HG03460 (cell line): ENCODE data around the gene CNTNAP5.

Experiments
- ATAC-seq: cut with Tn5 transposase; IDR thresholded peaks from one replicate; pipeline ENCODE4 v1.9.1; 2021; ENCODE audit not compliant: unreplicated experiment

The CNTNAP5 gene

DNA sequence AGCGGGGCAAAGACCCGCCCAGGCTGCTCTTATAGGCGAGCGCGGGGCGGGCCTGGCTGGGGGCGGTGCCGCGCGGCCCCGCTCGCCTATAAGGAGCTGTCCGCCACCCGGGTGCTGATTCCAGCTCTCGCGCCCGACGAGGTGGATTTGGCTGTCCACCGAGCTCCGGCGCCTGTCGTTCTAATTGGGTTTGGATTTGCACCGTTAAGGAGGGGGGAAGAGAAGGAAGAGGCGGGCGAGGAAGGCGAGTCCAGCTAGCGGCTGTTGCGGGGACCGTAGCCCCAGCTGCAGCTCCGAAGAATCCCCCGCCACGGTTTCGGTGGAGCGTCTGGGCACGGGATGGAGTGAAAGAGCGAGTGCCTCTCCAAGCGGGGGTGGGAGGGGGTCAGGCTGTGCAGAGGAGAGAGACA, at the start of gene CNTNAP5:
CNTNAP5 (plus strand) TSS at position 117 of the 410 bp plus-strand sequence. CDS start 364 bp downstream, outside the sequence.
- no peak for ATAC-seq

DNA sequence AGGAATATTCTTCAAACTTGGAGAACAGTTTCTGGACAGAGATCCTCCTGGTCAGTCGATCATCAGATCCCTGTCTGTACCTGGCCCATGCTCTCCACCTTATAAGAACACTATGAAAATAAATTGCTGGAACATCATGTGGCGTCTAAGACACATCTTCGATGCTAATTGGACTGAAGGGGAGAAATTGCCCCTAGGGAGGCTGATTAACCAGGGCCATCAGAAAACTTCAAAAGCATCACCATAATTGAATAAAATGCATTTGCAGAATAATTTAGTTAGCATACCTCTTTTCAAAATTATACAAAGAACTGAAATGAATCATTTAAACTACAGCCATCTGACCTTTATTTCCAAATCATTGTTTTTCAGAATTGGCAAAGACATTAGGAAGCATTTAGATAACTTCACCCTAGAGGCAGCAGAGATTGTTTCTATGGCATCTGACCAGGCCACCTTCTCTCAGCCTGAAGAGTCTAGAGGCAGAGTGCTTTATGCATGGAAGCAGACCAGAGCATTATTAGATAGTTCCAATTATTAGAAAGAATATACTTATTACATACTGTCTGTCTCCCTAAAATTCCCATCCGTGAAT, 48.9 kb upstream of the CNTNAP5 start:
- ATAC-seq: no peak

DNA sequence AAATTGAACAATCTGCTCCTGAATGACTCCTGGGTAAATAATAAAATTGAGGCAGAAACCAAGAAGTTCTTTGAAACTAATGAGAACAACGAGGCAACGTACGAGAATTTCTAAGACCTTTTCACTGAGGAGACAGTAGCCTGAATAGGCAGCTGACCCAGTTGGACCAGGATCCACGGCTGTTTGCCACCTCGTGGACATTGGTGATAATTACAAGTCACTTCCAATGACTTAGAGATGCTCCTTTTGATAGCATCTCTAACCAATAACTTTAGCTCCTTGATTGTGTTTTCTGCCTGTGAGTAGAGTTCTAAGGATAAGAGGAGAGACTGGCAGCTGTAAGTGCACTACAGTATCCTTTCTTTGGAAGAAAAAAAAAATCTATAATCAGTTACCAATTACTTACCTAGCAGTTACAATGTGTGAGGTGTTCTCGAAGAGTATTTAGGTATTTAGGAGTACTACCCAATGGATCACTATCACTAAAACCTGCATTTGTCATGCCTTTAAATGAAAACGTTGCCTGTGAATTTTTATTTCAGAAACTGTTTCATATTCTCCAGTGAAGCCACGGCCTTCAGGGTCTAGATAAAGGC, 31.3 kb upstream of the CNTNAP5 start:
- peak; percentile 73 for ATAC-seq

DNA sequence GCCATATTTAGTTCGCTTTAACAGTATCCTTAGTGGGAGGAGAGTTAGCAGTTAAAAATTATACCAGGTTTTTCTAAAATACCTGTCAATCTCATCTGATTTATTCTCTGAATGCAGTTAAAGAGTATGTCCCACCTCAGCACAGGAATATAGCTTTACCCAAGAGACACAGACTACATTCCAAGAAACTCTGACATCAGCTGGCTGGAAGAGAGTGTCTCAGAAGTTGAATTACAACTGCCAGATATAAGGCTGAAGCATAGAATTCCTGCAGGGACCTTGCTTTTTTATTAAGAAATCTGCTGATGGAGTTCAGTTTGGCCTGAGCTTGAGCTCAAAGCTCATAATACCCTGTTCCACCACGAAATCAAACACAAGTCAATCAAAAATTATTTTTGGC, 25.4 kb upstream of the CNTNAP5 start:
- ATAC-seq: no peak

DNA sequence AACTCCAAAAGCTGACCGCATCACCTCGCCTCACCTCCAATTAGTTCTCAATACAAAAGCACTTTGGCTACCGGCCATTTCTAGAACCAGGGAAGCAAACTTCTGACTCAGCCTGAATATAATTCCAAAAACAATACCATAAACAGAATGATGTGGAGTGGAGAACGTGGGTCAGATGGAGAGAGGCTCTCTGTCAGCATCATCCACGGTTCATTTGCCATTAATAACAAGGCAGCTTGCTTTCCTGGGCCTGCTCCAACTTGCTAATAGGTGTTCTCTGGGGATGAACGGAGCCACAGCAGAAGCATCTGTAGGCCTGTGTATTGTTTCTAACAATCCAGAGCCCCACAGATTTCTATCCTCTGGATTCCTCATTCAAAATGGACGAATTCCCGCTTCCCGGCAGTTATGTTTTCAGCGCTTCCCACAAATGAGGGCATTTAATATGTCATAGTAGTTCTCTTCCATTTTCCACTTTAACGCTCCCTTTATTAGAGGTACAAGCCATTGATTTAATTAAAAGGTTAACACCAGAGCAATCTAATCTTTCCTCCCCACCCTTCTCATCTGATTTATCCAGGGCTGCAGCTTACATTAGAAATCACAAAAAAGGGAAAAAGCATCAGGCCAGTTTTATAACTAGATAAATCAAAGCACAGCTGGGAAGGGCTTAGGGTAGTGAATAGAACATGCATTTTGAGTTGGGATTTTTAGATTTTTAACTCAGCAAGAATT, 23.2 kb upstream of the CNTNAP5 start:
- ATAC-seq: no peak

DNA sequence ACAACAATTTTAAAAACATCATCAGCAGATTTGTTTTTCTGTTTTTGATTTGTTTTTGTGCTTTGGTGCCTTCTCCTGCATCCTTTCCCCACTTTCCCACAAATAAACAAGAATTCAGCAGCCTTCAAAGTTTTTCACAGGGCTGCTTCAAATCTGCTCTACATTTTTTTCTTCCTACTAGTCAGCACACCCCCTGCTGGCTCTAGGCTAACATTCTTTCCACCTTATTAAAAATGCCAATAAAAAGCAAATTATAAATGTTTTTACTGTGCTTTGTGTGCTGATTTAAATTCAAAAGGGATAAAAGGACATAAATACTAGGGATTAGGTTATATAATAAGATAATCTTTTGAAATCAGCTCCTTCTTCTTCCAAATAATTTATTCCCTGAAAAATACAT, 6.2 kb upstream of the CNTNAP5 start:
- ATAC-seq: no peak

DNA sequence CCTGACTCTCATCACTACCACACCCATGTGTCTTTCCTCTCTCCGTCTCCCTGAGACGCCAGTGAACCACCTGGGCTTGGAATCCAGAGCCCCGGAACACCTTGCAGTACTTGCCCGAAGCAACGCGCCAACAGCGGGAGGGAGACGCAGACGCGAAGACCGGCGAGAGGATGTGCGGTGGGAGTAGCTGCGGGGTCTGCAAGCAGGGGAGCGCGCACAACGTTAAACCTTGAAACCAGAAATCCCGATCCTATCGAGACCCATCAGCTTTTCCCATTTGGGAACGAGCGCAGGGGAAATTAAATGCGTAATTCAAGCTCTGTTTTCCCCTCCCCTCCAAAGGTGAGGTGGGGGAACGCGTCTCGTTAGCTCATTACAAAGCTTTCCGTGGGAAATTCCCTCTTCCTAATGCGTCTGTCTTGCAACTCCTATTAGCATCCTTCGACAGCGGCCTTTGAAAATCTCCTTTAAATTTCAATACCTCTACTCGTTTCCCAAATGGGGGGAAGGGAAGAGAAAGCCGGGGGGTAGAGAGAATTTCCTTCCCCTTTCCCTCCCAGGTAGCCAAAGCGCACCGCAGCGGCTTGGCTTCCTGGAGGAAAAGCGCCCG, 421 bp upstream of the CNTNAP5 start:
- ATAC-seq: no peak

DNA sequence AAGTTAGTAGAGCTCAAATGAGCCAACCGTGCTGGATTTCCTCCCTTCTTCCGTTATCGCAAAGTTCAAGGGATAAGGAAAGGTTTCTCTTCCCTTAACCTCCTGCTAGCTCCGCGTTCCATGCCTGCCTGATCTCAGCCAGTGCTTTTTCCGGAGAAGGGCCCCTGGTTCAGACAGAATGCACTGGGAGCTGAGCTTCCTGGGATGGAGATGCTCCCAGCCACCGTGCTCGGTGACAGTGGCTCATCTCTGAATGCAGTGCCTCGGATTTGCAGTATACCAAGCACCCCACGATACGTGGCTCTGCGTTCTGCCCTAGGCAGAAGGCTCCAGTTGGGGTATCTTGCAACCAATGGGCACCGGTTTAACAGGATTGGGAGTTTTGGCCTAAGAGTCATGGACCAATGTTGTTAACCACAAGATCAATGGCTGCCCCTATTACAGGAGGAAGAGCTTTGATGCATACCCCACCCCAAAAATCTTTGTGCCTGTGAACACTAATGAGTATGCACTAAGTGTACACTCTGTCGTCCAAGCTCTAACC, 876 bp downstream of the CNTNAP5 start:
- no peak for ATAC-seq

DNA sequence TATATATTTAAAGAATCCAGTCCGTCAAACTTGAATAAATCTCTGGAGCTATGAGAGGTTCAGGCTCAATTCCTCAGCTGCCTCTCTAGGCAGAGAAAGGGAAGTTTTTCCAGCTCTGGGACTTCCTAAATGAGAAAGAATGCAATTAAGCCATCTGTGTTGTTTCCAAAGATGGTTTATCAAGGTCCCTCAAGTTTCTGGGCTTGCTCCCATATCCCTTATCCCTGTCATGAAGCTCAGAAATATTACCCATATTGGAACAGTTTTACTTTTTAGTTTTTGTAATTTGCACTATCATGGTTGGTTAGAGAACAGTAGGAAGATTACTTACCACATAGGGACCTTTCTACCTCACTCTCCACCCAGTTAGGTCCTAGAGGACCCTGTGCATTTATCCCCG, 1.4 kb downstream of the CNTNAP5 start:
- ATAC-seq: no peak

DNA sequence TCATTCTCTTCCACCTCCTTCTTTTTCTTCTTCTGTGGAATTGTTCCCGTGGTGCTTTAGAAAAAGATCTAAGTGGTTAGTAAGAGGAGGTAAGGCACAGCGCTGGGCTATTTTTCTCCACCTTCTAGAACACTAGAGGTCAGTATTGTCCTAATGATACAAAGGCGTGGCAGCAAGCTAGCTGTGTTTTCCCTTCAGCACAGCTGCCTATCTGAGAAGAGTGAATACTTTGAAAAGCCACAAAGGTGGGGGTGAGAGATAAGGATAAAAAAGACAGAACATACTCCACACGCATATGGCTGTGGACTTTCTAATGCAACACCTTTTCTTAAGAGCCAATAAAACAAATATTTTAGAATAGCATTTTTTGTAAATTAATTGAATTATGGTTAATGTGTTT, 2.1 kb downstream of the CNTNAP5 start:
- ATAC-seq: peak; percentile 83

DNA sequence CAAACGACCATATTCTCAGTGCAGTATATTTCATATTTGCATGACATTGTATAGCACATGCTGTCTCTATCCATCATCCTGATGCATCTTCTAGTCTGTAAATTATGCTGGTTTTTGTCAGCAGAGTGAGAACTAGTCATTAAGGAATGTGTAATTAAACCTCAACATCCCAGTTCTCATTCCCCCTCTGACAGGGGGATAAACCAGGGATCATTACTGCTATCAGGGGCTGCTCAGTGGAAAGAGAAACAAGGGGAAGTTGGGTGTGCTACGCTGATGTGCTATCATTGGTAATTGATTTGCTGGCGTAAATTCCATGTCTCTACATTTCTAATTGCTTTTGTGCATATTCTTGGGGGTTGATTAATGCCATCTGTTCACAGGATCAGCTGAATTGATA, 7.7 kb downstream of the CNTNAP5 start:
- no peak for ATAC-seq

DNA sequence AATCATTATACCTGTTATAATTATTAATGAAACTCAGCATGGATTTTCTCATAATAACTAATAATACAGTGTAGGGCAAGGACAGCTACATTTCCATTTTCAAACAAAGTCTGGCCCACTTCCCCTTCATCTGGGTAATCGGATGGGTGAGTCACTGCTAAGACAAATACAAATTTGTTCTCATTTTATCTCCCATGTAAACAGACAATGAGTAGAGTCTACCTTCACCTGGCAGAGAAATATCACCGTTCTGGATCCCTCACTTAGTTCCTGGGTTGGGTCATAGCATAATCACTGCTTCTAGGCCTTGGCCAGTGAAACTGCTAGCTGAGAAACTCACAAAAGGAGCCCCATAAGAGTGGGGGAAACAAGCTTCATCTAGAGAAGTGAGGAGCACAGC, 9.2 kb downstream of the CNTNAP5 start:
- ATAC-seq: no peak

DNA sequence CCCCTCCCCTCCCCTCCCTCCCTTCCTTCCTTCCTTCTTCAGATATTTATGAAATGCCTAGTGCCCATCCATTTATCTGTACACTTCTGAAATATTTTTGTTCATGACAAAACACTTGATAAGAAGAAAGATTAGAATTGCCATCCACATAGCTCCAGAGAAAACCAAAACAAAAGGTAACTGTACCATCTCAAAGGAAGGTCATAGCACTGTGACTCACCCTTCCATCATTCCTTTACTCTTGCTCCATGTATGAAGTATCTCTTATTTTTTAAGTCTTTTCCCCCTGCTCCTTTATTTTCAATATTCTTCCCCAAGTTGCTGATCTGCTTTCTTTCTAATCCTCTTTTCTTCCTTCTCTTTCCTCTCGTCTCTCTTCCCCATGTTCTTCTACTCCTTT, 9.9 kb downstream of the CNTNAP5 start:
- no peak for ATAC-seq

DNA sequence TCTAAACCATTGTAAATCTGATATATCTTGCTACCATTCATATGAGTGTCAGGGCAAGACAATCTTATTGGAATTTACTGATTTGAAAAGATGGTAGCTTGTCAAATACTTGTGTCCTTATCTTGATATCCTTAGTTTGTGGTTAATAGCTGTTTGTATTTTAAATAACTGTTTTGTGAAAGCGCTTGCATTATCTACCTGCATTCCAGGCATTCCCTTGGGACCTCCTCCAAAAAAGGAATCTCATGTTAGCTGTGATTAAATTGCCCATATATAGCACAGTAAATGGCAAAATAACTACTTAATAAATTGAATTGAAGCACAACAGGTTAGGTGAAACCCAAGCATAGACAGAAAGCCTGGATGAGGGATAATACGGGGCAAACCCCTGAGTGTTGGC, 13.9 kb downstream of the CNTNAP5 start:
- no peak for ATAC-seq

DNA sequence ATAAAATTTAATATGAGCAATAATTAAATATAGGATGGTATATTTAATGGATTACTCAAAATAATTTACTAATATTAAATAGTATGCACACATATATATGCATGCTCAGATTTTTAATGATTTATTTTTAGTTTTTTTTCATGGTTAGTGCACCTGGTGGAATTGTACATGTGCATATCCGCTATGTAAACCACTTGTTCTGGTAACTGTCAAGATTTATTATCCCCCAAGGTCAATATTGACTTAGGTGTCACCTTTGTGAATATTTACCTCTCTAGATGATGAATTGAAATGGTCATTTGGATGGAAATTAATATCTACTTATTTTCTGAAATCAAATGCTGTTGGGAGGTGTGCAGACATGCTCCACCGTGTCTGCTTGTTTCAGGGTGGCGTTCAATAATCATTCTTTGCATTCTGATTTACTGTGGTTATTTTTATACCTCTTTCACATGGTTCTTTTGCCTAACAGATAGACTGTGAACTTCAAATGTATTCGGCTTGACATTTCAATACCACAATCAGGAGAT, 14.7 kb downstream of the CNTNAP5 start:
- ATAC-seq: no peak

DNA sequence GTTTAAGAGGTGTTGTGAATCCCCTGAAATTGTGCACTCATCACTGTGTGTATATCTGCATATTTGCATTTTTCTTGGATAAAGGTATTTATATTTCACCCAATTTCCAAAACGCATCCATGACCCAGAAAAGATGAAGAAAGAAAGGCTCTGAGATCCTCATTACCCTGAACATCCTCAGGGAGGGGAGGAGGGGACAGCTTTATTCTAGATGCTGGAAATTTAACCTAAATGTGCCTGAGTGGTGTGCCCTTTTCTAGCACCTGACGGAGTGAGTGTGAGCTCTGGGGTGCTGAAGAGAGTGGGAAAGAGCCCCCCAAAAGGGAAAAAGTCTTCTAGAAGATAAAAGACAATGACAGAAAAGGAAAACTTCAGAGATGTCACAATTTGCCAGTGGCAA, 20.8 kb downstream of the CNTNAP5 start:
- ATAC-seq: no peak

DNA sequence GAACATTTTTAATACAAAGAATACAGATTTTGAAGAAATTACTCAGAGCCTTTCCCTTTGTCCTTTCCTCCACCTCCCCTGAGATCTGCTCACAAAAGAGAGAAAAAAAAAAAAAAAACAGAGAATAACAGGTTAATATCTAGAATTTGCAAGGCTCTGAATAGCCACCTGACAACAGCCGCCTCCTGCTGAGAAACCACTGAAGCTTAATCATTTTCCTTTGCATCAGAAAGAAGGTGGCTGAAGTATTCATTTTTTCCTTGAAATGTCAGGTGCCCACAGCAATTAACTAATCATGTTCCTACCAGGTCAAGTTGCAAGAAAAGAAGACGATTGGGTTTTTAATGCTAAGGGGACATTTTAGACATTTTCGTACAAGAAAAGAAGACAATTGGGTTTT, 21.2 kb downstream of the CNTNAP5 start:
- no peak for ATAC-seq

DNA sequence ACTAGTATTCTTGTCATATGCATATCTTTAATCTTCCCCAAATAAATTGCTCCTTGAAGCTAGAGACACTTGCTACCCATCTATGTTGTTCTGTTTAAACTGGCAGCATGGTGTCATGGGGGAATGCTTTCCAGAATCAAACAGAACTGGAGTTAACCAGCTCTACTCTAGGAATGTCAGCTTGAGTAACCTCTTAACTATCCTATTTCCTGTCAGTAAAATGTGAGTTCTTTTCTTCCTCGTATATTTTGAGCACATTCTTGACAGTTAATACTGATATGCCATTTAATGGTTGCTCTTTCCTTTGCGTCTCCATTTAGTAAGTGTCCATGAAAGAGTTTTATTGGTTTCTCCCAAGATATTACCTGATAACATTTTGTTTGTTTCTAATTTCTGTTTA, 23.0 kb downstream of the CNTNAP5 start:
- no peak for ATAC-seq

DNA sequence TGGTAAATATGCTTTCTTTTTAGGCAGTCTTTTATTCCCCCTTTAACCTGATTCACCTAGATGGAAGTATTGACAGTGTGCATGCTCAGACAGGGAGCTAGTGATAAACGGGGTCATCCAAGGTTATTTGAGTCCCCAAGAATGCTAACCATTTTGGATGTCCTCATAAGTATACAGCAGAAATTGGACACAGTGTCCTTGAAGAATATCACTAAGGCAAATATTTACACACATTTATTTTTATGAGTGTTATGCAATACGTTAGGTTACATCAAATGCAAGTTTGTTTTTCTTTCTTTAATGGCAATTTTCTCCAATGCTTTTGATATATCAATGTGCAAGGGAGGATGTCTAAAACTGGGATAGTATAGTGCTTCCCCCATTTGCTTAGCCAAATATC, 23.6 kb downstream of the CNTNAP5 start:
- ATAC-seq: no peak

DNA sequence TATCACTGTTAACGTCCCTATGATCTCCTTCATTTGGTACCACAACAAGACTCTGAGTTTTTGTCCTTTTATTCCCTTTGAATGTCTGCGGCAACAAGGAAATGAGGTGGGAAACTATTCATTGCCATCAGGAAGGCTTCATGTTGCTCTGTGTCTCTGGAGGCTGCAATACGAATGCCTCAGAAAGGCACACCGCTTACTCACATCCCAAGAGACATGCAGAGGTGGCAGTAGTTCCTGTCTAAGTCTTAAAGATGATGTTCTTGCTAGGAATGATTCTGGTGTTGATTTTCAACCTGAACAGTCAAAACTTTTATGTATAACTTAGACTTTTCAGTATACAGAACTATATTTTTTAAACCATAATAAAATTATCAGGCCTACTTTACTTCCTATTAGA, 24.0 kb downstream of the CNTNAP5 start:
- no peak for ATAC-seq

DNA sequence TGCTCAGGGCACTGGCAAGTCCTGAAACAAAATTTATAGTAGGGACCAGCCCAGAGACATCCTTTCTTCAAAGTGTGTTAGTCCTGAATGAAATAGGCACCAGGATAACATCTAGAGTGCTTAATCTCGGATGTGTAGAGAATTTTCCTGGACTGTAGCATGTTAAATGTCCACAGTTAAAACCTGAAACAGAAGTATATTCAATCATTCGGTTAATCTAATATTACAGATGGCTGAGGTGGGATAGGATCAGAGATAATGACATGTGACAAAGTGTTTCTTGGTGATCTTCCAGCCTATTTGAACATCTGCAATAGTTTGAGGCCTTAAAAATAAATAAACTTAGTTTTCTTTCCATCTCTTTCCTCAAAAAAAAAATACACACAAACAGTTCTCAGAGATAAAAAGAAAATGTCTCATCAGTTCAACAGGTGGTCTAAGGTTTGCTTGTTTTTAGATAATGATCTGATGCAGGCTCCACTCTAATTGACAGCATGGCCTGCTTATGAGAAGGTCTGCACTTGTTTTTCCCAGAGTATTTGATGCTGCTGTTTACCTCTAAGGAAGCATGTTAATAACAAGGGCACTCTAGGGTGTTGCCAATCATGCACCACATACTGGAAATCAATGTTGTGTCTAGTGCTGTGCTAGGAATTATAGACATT, 25.9 kb downstream of the CNTNAP5 start:
- no peak for ATAC-seq
